Muscle of arm (tissue), 14 donors: ENCODE results near the gene RFXANK. TPM values are rescaled to one million over a fixed set of nuclear protein-coding genes. Genes with fewer than 3 reads are reported as not detected.
"Not testable (repeated sequence)": the region's sequence is repeated elsewhere in the genome, so short reads cannot be mapped to it uniquely, and the experiment has no call there.

Source experiments
- DNase-seq: peaks from one replicate; pipeline ENCODE4 v3.0.0-alpha.2; 2013
- long read RNA-seq, 11 donors: transcript quantifications; one replicate each; lab custom pipeline, GENCODE V29; 2026
- polyA plus RNA-seq, 12 donors: library from polyadenylated mRNA; unstranded; fragments of 120-200 nt; gene quantifications; one replicate each; pipeline ENCODE4 v1.2.1, GENCODE V29; 2013; ENCODE audit not compliant: insufficient read length in 12 of 12

RFXANK gene
- 100 to 1,000 TPM in 1 of 12 donors, 10 to 100 TPM in 10, not detected in 1; 44.3 to 143 (median 52.1) TPM for polyA plus RNA-seq
- long read RNA-seq, donor 1, transcript RFXANK-203 (9 exons, 1,212 nt) = major isoform, 10 of 31 reads
- long read RNA-seq, donor 1, partial matches to known transcripts = 17 of 31 reads
- long read RNA-seq, donor 1, other reads (novel, unspliced or antisense) = 0 of 31 reads
- long read RNA-seq, donor 2, transcript RFXANK-203 (9 exons, 1,212 nt) = major isoform, 11 of 59 reads
- long read RNA-seq, donor 2, partial matches to known transcripts = 24 of 59 reads
- long read RNA-seq, donor 2, other reads (novel, unspliced or antisense) = 19 of 59 reads
- long read RNA-seq, donor 3, transcript RFXANK-203 (9 exons, 1,212 nt) = major isoform, 7 of 23 reads
- long read RNA-seq, donor 3, partial matches to known transcripts = 7 of 23 reads
- long read RNA-seq, donor 3, other reads (novel, unspliced or antisense) = 7 of 23 reads
- long read RNA-seq, donor 4, partial matches to known transcripts = 0 of 3 reads
- long read RNA-seq, donor 4, other reads (novel, unspliced or antisense) = 0 of 3 reads
- long read RNA-seq, donor 5, transcript RFXANK-203 (9 exons, 1,212 nt) = major isoform, 11 of 51 reads
- long read RNA-seq, donor 5, partial matches to known transcripts = 6 of 51 reads
- long read RNA-seq, donor 5, other reads (novel, unspliced or antisense) = 29 of 51 reads
- long read RNA-seq, donor 6, transcript RFXANK-203 (9 exons, 1,212 nt) = major isoform, 7 of 29 reads
- long read RNA-seq, donor 6, partial matches to known transcripts = 20 of 29 reads
- long read RNA-seq, donor 6, other reads (novel, unspliced or antisense) = 0 of 29 reads
- long read RNA-seq, donor 7, partial matches to known transcripts = 7 of 14 reads
- long read RNA-seq, donor 7, other reads (novel, unspliced or antisense) = 0 of 14 reads
- long read RNA-seq, donor 8, transcript RFXANK-203 (9 exons, 1,212 nt) = major isoform, 13 of 46 reads
- long read RNA-seq, donor 8, partial matches to known transcripts = 30 of 46 reads
- long read RNA-seq, donor 8, other reads (novel, unspliced or antisense) = 0 of 46 reads
- long read RNA-seq, donor 9, transcript RFXANK-203 (9 exons, 1,212 nt) = major isoform, 5 of 20 reads
- long read RNA-seq, donor 9, partial matches to known transcripts = 6 of 20 reads
- long read RNA-seq, donor 9, other reads (novel, unspliced or antisense) = 5 of 20 reads
- long read RNA-seq, donor 10, transcript RFXANK-203 (9 exons, 1,212 nt) = major isoform, 8 of 35 reads
- long read RNA-seq, donor 10, partial matches to known transcripts = 9 of 35 reads
- long read RNA-seq, donor 10, other reads (novel, unspliced or antisense) = 14 of 35 reads
- long read RNA-seq, donor 11, transcript RFXANK-203 (9 exons, 1,212 nt) = major isoform, 13 of 35 reads
- long read RNA-seq, donor 11, partial matches to known transcripts = 7 of 35 reads
- long read RNA-seq, donor 11, other reads (novel, unspliced or antisense) = 11 of 35 reads

- DNase-seq = peak; percentile 100
Measured at GRCh38 chr19:19192078-19192882, at the start of gene RFXANK, which contains the start of gene BORCS8. TSS of gene RFXANK (plus strand) at chr19:19192258. CDS start at chr19:19193947, 1,689 bp downstream. TSS of gene BORCS8 (minus strand) at chr19:19192152. CDS start at chr19:19192117, 35 bp downstream.

- no peak for DNase-seq
Measured at GRCh38 chr19:19142347-19142746, 49.7 kb upstream of the RFXANK start.

- no peak for DNase-seq
Measured at GRCh38 chr19:19145281-19145680, 46.8 kb upstream of the RFXANK start.

- DNase-seq = peak; percentile 66
Measured at GRCh38 chr19:19145684-19146608, 46.1 kb upstream of the RFXANK start.

- no peak for DNase-seq
Measured at GRCh38 chr19:19146865-19147264, 45.2 kb upstream of the RFXANK start.

- DNase-seq = no peak
Measured at GRCh38 chr19:19147344-19147743, 44.7 kb upstream of the RFXANK start.

GRCh38 chr19:19148504-19148903 is 43.6 kb upstream of the RFXANK start:
- DNase-seq = not testable (repeated sequence)

- no peak for DNase-seq
Measured at GRCh38 chr19:19149435-19149834, 42.6 kb upstream of the RFXANK start.

GRCh38 chr19:19151418-19151817 is 40.6 kb upstream of the RFXANK start:
- no peak for DNase-seq

- no peak for DNase-seq
Measured at GRCh38 chr19:19152668-19153384, 39.2 kb upstream of the RFXANK start.

- no peak for DNase-seq
Measured at GRCh38 chr19:19154768-19155494, 37.1 kb upstream of the RFXANK start.

GRCh38 chr19:19155495-19156219 is 36.4 kb upstream of the RFXANK start:
- DNase-seq = no peak

- no peak for DNase-seq
Measured at GRCh38 chr19:19157808-19158207, 34.2 kb upstream of the RFXANK start.

GRCh38 chr19:19159534-19159933 is 32.5 kb upstream of the RFXANK start:
- DNase-seq = no peak

GRCh38 chr19:19160461-19161035 is 31.5 kb upstream of the RFXANK start:
- DNase-seq = no peak

- DNase-seq = no peak
Measured at GRCh38 chr19:19162495-19162894, 29.6 kb upstream of the RFXANK start.

- DNase-seq = no peak
Measured at GRCh38 chr19:19165396-19165795, 26.7 kb upstream of the RFXANK start.
